HL-60 (cell line): Measurements from ENCODE around the gene INPP4B.

Source experiments
- DNase-seq, 2 experiments: peaks; one replicate each; pipeline ENCODE4 v3.0.0-alpha.2; 2010 to 2020; ENCODE audit warnings: low read depth in 1 of 2, low spot score in 1 of 2
- H3K27ac ChIP-seq: fragments of 250-450 bp; sonication (Bioruptor Pico); replicated peaks from 2 replicates; pipeline ENCODE4 v1.5.1; 2020; ENCODE audit warnings: mild to moderate bottlenecking, moderate library complexity
- H3K27me3 ChIP-seq: fragments of 250-450 bp; sonication (Bioruptor Pico); 2 replicates; pipeline ENCODE4 v1.5.1; 2021; ENCODE audit warnings: mild to moderate bottlenecking, moderate library complexity; ENCODE audit not compliant: insufficient read depth, poor library complexity, severe bottlenecking
- H3K4me3 ChIP-seq: replicated peaks from 2 replicates; pipeline ENCODE4 v1.5.1; 2011; ENCODE audit warnings: mild to moderate bottlenecking, control low read depth, low read length; ENCODE audit not compliant: insufficient read depth
- GABPA ChIP-seq: IDR thresholded peaks from 2 replicates; pipeline ENCODE4 v1.6.1; 2012; ENCODE audit warnings: low read depth
- POLR2AphosphoS5 ChIP-seq: IDR thresholded peaks from 2 replicates; pipeline ENCODE4 v1.6.1; 2012; ENCODE audit warnings: low read depth
- SPI1 ChIP-seq: IDR thresholded peaks from 2 replicates; pipeline ENCODE4 v1.6.1; 2012; ENCODE audit warnings: low read depth, mild to moderate bottlenecking, borderline replicate concordance
- TF ChIP-seq, protein P1 (sequence below): IDR thresholded peaks from one replicate; pipeline ENCODE4 v1.5.1; 2011; ENCODE audit warnings: low read length, control low read depth, inconsistent platforms; ENCODE audit not compliant: insufficient read depth
- TF ChIP-seq, protein P2 (sequence below): IDR thresholded peaks from 2 replicates; pipeline ENCODE4 v1.6.1; 2012; ENCODE audit warnings: low read depth; ENCODE audit not compliant: insufficient replicate concordance

INPP4B gene

DNA sequence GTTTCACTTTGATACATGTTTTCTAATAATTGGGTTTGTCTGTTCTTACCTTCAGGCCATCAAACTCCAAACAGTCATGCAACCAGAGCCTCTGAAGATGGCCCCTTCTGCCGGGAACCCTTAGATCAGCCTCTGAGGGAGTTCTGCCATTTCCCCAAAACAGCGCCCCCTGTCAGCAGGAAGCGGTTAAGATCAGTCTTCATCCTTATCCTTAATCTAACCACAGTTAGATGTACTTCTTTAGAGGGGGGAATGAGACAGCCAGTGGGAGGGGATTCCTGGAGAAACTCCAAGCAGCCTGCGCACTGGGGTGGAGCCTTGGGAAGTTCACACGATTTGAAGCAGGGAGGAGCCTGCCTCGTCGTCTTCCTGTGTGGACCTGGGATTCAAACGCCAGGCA, 185.4 kb downstream of the INPP4B start:
- DNase-seq = no peak
- TF ChIP-seq, protein P1, sequence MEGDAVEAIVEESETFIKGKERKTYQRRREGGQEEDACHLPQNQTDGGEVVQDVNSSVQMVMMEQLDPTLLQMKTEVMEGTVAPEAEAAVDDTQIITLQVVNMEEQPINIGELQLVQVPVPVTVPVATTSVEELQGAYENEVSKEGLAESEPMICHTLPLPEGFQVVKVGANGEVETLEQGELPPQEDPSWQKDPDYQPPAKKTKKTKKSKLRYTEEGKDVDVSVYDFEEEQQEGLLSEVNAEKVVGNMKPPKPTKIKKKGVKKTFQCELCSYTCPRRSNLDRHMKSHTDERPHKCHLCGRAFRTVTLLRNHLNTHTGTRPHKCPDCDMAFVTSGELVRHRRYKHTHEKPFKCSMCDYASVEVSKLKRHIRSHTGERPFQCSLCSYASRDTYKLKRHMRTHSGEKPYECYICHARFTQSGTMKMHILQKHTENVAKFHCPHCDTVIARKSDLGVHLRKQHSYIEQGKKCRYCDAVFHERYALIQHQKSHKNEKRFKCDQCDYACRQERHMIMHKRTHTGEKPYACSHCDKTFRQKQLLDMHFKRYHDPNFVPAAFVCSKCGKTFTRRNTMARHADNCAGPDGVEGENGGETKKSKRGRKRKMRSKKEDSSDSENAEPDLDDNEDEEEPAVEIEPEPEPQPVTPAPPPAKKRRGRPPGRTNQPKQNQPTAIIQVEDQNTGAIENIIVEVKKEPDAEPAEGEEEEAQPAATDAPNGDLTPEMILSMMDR = no peak
- TF ChIP-seq GABPA = no peak
- TF ChIP-seq, protein P2, sequence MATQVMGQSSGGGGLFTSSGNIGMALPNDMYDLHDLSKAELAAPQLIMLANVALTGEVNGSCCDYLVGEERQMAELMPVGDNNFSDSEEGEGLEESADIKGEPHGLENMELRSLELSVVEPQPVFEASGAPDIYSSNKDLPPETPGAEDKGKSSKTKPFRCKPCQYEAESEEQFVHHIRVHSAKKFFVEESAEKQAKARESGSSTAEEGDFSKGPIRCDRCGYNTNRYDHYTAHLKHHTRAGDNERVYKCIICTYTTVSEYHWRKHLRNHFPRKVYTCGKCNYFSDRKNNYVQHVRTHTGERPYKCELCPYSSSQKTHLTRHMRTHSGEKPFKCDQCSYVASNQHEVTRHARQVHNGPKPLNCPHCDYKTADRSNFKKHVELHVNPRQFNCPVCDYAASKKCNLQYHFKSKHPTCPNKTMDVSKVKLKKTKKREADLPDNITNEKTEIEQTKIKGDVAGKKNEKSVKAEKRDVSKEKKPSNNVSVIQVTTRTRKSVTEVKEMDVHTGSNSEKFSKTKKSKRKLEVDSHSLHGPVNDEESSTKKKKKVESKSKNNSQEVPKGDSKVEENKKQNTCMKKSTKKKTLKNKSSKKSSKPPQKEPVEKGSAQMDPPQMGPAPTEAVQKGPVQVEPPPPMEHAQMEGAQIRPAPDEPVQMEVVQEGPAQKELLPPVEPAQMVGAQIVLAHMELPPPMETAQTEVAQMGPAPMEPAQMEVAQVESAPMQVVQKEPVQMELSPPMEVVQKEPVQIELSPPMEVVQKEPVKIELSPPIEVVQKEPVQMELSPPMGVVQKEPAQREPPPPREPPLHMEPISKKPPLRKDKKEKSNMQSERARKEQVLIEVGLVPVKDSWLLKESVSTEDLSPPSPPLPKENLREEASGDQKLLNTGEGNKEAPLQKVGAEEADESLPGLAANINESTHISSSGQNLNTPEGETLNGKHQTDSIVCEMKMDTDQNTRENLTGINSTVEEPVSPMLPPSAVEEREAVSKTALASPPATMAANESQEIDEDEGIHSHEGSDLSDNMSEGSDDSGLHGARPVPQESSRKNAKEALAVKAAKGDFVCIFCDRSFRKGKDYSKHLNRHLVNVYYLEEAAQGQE = no peak
- TF ChIP-seq SPI1 = no peak
- no peak for TF ChIP-seq POLR2AphosphoS5
- H3K27ac ChIP-seq = no peak overlapping the region
- no peaks in the 10 kb centered on the region for H3K27me3 ChIP-seq
- H3K4me3 ChIP-seq = no peak overlapping the region

DNA sequence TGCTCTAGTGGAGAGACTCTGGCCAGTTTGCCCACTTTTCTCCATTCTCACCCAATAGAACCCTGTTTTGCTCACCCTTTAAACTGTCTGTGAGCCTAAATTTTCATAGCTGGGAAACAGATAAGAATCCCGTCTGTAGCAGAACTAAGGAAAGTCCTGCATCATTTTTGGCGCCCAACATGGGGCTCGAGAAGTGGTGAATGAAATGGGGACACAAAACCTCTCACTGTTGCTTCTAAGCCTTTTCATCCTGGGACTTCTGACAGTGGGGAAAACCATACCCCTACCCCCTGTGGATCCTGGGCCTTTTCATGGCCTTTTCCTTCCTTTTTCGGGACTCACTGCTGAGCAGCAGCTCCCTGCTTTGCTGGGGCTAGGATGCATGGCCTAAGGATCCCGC, 189.9 kb downstream of the INPP4B start:
- no peak overlapping the region for H3K4me3 ChIP-seq
- no peak for DNase-seq
- TF ChIP-seq, protein P1 = no peak
- TF ChIP-seq SPI1 (no peak), POLR2AphosphoS5 (no peak), GABPA (no peak)
- TF ChIP-seq, protein P2 = no peak
- H3K27ac ChIP-seq = no peak overlapping the region
- H3K27me3 ChIP-seq = no peaks in the 10 kb centered on the region

DNA sequence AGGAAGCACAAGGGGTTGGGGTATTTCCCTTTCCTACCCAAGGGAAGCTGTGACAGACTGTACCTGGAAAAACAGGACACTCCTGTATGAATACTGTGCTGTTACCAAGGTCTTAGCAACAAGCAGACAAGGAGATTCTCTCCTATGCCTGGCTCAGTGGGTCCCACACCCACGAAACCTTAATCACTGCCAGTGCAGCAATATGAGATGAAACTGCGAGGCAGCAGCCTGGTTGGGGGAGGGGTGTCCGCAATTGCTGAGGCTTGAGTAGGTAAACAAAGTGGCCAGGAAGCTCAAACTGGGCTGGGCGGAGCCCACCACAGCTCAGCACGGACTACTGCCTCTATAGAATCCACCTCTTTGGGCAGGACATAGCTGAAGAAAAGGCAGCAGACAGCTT, 197.7 kb downstream of the INPP4B start:
- Histone ChIP-seq H3K27me3 (no peaks in the 10 kb centered on the region), H3K27ac (no peak overlapping the region), H3K4me3 (no peak overlapping the region)
- DNase-seq = no peak
- TF ChIP-seq, protein P2 = no peak
